H1 (cell line): Measurements from ENCODE around the gene STXBP6. TPM values are rescaled to one million over a fixed set of nuclear protein-coding genes. Genes with fewer than 3 reads are reported as not detected.

Experiments
- CBX5 ChIP-seq: fragments of 300-800, 300-1000 bp; sonication (generic); IDR thresholded peaks from 2 replicates; pipeline ENCODE4 v1.7.1; 2016; ENCODE audit warnings: antibody characterized with exemption, low read length, low read depth
- EP300 ChIP-seq, 2 experiments: IDR thresholded peaks; 1 replicate in 1 of 2; 2 replicates in 1 of 2; pipeline ENCODE4 v1.6.1; 2011 to 2012; ENCODE audit warnings: low read depth in 2 of 2, low read length in 2 of 2, mild to moderate bottlenecking in 2 of 2, borderline replicate concordance in 1 of 2, inconsistent platforms in 1 of 2, moderate library complexity in 1 of 2
- HDAC2 ChIP-seq, 2 experiments: fragments of 300-600 bp in 1 of 2; sonication (generic) in 1 of 2; IDR thresholded peaks; 2 replicates each; pipeline ENCODE4 v1.6.1; 2011 to 2012; ENCODE audit warnings: low read depth in 2 of 2, low read length in 2 of 2, mild to moderate bottlenecking in 2 of 2, moderate library complexity in 2 of 2, borderline replicate concordance in 1 of 2, inconsistent platforms in 1 of 2
- JUN ChIP-seq: IDR thresholded peaks from 2 replicates; pipeline ENCODE4 v1.6.1; 2011; ENCODE audit warnings: low read depth, mild to moderate bottlenecking, improper control_type of control experiment, low read length
- KDM4A ChIP-seq: IDR thresholded peaks from one replicate; pipeline ENCODE4 v1.7.1; 2012; ENCODE audit warnings: low read depth, mild to moderate bottlenecking, moderate library complexity, low read length, inconsistent platforms; ENCODE audit not compliant: severe bottlenecking
- NRF1 ChIP-seq: IDR thresholded peaks from 2 replicates; pipeline ENCODE4 v1.6.1; 2011; ENCODE audit warnings: mild to moderate bottlenecking, low read depth, low read length, improper control_type of control experiment
- PHF8 ChIP-seq: fragments of 200-600 bp; sonication (generic); conservative IDR thresholded peaks from 2 replicates; pipeline ENCODE4 v1.7.1; 2012; ENCODE audit warnings: low read depth, mild to moderate bottlenecking, inconsistent platforms, low read length, moderate library complexity
- POLR2A ChIP-seq, 2 experiments: IDR thresholded peaks; 1 replicate in 1 of 2; 2 replicates in 1 of 2; pipeline ENCODE4 v1.6.1; 2011; ENCODE audit warnings: low read depth in 2 of 2, low read length in 2 of 2, mild to moderate bottlenecking in 2 of 2; ENCODE audit errors: control extremely low read depth in 1 of 2
- RNF2 ChIP-seq: fragments of 200-900, 300-1000 bp; sonication (generic); IDR thresholded peaks from 2 replicates; pipeline ENCODE4 v1.7.1; 2016; ENCODE audit warnings: borderline replicate concordance, low read depth, mild to moderate bottlenecking, antibody characterized with exemption, low read length; ENCODE audit not compliant: poor library complexity, severe bottlenecking; ENCODE audit errors: missing control alignments
- SP1 ChIP-seq: IDR thresholded peaks from 2 replicates; pipeline ENCODE4 v1.6.1; 2011; ENCODE audit warnings: low read depth, low read length
- SUZ12 ChIP-seq: fragments of 200-600 bp; sonication (generic); IDR thresholded peaks from 2 replicates; pipeline ENCODE4 v1.6.1; 2012; ENCODE audit warnings: mild to moderate bottlenecking, inconsistent platforms, low read length, moderate library complexity, mixed read lengths
- TAF7 ChIP-seq: optimal IDR thresholded peaks from 2 replicates; pipeline ENCODE3; 2011; ENCODE audit warnings: low read depth, mild to moderate bottlenecking, inconsistent platforms, low read length, moderate library complexity, borderline replicate concordance
- TCF12 ChIP-seq: IDR thresholded peaks from 2 replicates; pipeline ENCODE4 v1.6.1; 2011; ENCODE audit warnings: low read depth, mild to moderate bottlenecking, low read length
- TEAD4 ChIP-seq: IDR thresholded peaks from 2 replicates; pipeline ENCODE4 v1.6.1; 2012; ENCODE audit warnings: low read depth, low read length, inconsistent platforms, mixed read lengths
- YY1 ChIP-seq: IDR thresholded peaks from 2 replicates; pipeline ENCODE4 v1.6.1; 2011; ENCODE audit warnings: low read depth, mild to moderate bottlenecking, low read length
- ZNF274 ChIP-seq: IDR thresholded peaks from 2 replicates; pipeline ENCODE4 v1.7.0; 2012; ENCODE audit warnings: low read length, borderline replicate concordance; ENCODE audit errors: extremely low read depth
- polyA plus RNA-seq, 7 experiments: library from polyadenylated mRNA; depleted of rRNA in 3 of 7; stranded (reverse) in 5 of 7; unstranded in 2 of 7; fragments of >200 nt in 5 of 7; fragments of 200-250 nt in 2 of 7; gene quantifications; 1 replicate in 5 of 7; 2 replicates in 1 of 7; 4 replicates in 1 of 7; pipeline versions ENCODE4 v1.2.1 to v1.2.3, GENCODE V29; 2011 to 2013; ENCODE audit warnings: missing spikeins in 2 of 7, mixed read lengths in 2 of 7
- total RNA-seq: library from RNA; stranded (reverse); fragmentation: NEBNext Ultra II Directional; extraction: Animal tissue kit (Norgen Biotek cat#: 25700); gene quantifications from 2 replicates; pipeline ENCODE4 v1.2.1, GENCODE V29; 2021

STXBP6 gene
- total and polyA plus RNA-seq, 2 of the 8 experiments (the other 6 are each of a cell fraction or from before 2014, with no cell fraction given), result 9.4 to 18.1 TPM

DNA sequence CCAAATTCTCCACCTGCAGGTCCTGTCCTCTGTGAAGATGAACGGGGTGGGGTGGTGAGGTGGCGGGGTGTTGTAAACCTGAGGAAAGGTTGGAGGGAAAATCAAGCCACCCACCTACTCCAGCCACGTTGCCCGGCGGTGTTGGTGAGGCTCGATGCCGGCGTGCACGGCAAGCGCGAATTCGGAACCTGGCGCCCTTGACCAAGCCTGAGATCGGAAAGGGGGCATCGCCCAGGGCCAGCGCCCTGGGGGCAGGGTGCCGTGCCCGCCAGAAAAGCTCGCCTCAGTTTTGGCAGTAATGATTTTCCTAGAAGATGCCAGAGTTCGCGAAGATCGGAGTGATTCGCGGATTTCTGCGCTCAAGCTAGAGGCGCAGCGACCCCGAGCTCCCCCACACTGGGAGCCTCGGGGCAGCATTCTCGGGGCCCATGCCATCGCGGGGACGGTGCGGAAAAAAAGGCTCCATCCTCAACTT is 817 bp downstream of the STXBP6 start (continued):
- TF ChIP-seq PHF8, result no peak
- no peak for TF ChIP-seq CBX5
- TF ChIP-seq SP1, result no peak
- TF ChIP-seq POLR2A (IDR thresholded peaks at IDR 0.05; ENCODE audit: control extremely low read depth in 1 of 2, low read depth in 2 of 2, low read length in 2 of 2), result no peak
- no peak for TF ChIP-seq ZNF274
- no peak for TF ChIP-seq JUN
- no peak for TF ChIP-seq KDM4A
- TF ChIP-seq TAF7, result no peak
- TF ChIP-seq TCF12, result no peak
- TF ChIP-seq SUZ12, result peak; percentile 93
- no peak for TF ChIP-seq TEAD4
- no peak for TF ChIP-seq HDAC2 (IDR thresholded peaks at IDR 0.05; ENCODE audit: borderline replicate concordance in 1 of 2, low read depth in 2 of 2, low read length in 2 of 2)
- no peak for TF ChIP-seq YY1
- no peak for TF ChIP-seq NRF1
- TF ChIP-seq RNF2, result peak; percentile 80
- no peak for TF ChIP-seq EP300 (IDR thresholded peaks at IDR 0.05; ENCODE audit: borderline replicate concordance in 1 of 2, low read depth in 2 of 2, low read length in 2 of 2)
